HG02840 (cell line): ENCODE data around the gene NFKB1.
A peak's percentile ranks its signal among the peaks of the same experiment; 100 is the strongest.

Experiments
- ATAC-seq: cut with Tn5 transposase; IDR thresholded peaks from one replicate; pipeline ENCODE4 v1.9.1; 2021; ENCODE audit warnings: mild to moderate bottlenecking, moderate library complexity, moderate number of reproducible peaks; ENCODE audit not compliant: unreplicated experiment, low FRiP score

The NFKB1 gene

GRCh38 chr4:102493794-102494193 is 7.4 kb upstream of the NFKB1 start:
- ATAC-seq = no peak

DNA sequence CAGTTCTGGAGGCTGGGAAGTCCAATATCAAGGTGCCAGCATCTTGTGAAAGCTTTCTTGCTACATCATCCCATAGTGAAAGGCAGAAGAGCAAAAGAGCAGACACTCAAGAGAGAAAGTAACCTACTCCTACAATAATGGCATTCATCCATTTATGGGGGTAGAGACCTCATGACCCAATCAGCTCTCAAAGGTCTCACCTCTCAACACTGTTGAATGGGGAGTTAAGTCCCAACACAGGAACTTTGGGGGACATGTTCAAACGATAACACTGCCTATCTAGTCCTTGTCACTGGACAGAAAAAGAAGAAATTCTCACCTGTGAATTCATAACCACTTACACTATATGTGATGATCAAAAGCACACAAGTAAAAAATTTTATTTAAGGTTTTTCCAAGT is 6.6 kb upstream of the NFKB1 start:
- ATAC-seq = no peak

- no peak for ATAC-seq
These were observed 3.2 kb upstream of the NFKB1 start for GRCh38 chr4:102497986-102498385.

DNA sequence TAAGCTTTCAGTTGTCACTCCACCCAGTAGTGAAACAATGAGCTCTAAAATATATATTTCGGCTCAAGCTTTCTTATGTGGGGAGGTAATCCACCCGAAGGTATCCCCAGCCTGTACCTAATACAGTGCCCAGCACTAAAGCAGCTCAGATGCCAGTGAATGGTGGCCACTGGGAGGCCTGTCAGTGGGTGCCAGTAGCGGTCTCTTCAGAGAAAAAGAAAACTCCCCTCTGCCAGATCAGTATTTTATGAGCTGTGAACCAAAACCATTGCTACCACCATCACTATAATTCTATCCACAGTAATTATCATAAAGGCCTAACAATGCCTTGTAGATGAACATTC is 835 bp upstream of the NFKB1 start:
- ATAC-seq = peak; percentile 8

DNA sequence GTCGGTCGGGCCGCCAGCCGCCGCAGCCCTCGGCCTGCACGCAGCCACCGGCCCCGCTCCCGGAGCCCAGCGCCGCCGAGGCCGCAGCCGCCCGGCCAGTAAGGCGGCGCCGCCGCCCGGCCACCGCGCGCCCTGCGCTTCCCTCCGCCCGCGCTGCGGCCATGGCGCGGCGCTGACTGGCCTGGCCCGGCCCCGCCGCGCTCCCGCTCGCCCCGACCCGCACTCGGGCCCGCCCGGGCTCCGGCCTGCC is 213 bp downstream of the NFKB1 start:
- ATAC-seq = peak; percentile 43

- no peak for ATAC-seq
These were observed 1.3 kb downstream of the NFKB1 start for GRCh38 chr4:102502543-102502818.

- ATAC-seq = no peak
These were observed 2.2 kb downstream of the NFKB1 start for GRCh38 chr4:102503301-102503746.

- no peak for ATAC-seq
These were observed 3.0 kb downstream of the NFKB1 start for GRCh38 chr4:102503831-102504786.

DNA sequence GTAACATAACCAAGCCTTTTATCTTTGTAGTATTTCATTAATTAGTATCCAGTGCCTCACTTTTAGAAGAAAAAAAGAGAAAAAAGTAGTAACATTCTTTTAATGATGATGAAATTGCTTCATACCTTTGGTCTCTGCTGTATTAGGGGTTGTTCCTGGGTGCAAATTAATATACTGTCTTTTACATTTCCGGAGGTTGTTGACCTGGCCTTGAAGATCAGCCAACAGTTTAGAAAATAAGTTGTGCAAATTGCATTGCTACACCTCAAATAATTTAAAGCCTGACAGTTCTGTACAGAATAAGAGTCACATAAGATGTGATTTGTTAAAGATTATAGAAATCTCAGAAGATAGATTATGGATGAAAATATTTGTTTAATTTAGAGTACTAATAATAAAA is 3.8 kb downstream of the NFKB1 start:
- no peak for ATAC-seq

GRCh38 chr4:102505708-102506107 is 4.5 kb downstream of the NFKB1 start:
- no peak for ATAC-seq

- no peak for ATAC-seq
These were observed 5.4 kb downstream of the NFKB1 start for GRCh38 chr4:102506523-102506922.

GRCh38 chr4:102511830-102512605 is 10.9 kb downstream of the NFKB1 start:
- no peak for ATAC-seq

DNA sequence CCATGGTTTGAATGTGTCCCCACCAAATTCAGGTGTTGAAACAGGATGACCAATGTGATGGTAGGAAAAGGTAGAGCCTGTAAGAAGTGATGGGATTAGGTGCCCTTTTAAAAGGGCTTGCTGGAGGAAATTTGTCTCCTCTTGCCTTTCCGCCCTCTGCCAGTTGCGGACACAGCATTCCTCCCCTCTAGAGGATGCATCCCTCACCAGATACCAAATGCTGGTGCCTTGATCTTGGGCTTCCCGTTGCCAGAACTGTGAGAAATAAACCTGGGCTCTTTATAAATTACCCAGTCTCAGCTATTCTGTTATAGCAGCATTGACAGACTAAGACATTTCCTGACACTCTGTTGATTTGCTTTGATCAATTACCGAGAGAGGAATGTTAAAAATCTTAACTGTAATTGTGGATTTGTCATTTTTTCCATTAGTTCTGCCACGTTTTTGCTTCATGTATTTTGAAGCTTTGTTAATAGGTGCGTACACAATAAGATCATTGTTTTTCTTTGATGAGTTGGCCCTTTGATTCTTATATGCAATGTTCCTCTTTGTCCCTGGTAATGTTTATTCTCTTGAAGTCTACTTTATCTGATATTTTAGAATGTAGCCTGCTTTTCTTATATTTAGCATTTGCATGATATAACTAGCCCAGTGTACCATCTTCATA is 13.3 kb downstream of the NFKB1 start:
- ATAC-seq = no peak

DNA sequence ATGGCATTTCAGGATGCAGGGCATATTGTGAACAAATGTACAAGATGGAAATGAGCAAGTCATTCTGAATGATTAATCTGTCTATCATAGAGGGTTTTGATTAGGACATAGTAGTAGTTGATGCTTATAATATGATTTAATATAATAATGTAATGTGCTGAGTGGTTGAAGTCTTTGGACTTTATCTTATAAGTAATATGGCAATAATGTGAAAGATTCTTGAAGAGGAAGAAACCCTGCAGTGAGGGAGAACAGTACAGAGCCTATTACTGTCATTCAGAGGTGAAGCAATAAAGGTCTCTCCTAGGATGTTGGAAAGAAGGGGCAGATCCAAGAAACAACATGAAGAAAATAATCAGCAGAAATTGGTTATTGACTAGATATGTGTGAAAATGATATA is 16.6 kb downstream of the NFKB1 start:
- no peak for ATAC-seq

GRCh38 chr4:102518703-102519131 is 17.6 kb downstream of the NFKB1 start:
- ATAC-seq = no peak

DNA sequence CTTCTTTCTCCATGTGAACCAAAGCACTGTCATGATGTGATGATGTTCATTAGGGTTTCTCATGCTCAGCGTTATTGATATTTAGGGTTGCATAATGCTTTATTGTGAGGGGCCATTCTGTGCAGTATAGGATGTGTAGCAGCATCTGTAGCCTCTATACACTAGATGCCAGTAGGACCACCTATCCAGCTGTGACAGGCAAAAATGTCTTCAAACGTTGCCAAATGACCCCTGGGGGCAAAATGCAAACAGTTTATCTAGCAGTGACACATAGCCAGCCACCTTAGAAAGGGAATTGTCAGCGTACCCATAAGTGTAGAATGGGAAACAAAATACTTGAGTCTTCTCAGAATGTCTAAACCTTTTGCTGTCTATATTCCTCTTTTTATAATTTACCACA is 18.8 kb downstream of the NFKB1 start:
- no peak for ATAC-seq

DNA sequence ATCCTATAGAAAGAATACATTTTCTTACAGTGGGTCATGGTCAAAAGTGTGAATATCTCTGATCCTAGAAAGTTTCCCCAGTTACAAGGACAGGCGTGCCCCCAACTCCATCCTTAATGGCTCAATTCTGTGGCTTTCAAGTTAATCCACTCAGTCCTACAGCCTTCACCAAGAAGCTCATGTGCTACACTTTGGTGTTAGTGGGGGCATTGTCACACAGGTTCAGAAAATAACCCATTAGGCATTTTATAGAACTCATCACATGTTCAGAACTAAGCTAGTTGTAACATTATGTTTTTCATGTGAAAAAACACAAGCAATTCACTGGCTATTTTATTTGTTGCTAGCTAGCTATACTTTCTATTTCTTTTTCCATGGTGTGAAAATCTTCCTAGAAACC is 20.4 kb downstream of the NFKB1 start:
- no peak for ATAC-seq

DNA sequence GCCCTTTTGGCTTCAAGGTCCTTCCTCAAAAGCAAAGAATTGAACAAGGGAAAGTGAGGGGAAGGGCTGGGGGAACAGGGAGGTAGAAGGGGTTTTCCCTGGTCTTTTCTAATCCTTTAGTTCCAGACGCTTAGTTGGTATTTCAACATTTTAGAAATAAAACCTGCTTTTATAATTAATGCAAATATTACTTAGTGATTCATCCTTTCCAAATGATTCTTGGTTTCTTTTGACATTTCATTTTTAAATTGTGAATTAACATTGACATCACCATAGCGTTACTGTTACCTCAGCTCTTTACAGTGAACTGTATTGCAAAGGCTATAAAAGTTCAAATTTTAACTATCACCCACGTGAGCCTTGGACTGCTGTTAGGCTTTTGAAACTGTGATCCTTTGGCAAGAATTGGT is 20.9 kb downstream of the NFKB1 start:
- no peak for ATAC-seq

GRCh38 chr4:102524691-102525090 is 23.5 kb downstream of the NFKB1 start:
- no peak for ATAC-seq

- ATAC-seq = no peak
These were observed 23.9 kb downstream of the NFKB1 start for GRCh38 chr4:102525097-102525496.

GRCh38 chr4:102525504-102525903 is 24.3 kb downstream of the NFKB1 start:
- ATAC-seq = no peak

DNA sequence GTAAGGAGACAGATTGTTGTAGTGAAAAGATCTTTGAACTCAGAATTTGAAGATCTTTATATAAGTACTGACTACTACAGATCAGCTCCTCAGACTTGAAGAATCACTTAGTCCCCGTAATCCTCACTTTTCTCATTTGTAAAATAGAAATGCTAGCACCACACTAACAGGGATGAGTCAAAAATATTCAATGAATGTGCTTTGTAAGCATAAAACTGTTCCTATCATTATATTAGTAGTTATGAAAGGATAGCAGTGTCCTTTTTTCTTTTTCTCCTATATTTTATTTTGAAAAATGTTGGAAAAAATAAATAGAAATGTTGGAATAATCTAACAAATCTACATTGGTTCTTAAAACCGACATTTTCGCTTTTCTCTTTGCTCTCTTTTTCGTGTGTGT is 25.4 kb downstream of the NFKB1 start:
- ATAC-seq = no peak
